Thoracic aorta (tissue), 2 donors: ENCODE results near the gene BLVRB. TPM values are rescaled to one million over a fixed set of nuclear protein-coding genes. Genes with fewer than 3 reads are reported as not detected.

Experiments
- ATAC-seq: fragments of 150-250 bp; one replicate; pipeline ENCODE4 v1.8.0; 2017; ENCODE audit warnings: low read depth; ENCODE audit not compliant: insufficient number of reproducible peaks, low FRiP score
- DNase-seq: peaks from one replicate; pipeline ENCODE4 v3.0.0-alpha.2; 2020; ENCODE audit warnings: low spot score
- H3K27ac ChIP-seq, 2 donors: fragments of 200-600 bp; sonication (generic); 1 replicate in 1 of 2; 2 replicates in 1 of 2; pipeline ENCODE4 v1.5.1; 2016; ENCODE audit warnings: mild to moderate bottlenecking in 2 of 2, moderate library complexity in 2 of 2
- H3K27me3 ChIP-seq: fragments of 200-600 bp; sonication (generic); replicated peaks from 2 replicates; pipeline ENCODE4 v1.6.0; 2016; ENCODE audit warnings: mild to moderate bottlenecking; ENCODE audit not compliant: insufficient read depth
- H3K36me3 ChIP-seq: fragments of 200-600 bp; sonication (generic); one replicate; pipeline ENCODE4 v1.5.1; 2016
- H3K4me1 ChIP-seq, 2 donors: fragments of 200-600 bp; sonication (generic); 1 replicate in 1 of 2; 2 replicates in 1 of 2; pipeline versions ENCODE4 v1.5.1 to v1.6.0; 2016; ENCODE audit warnings: low read depth in 2 of 2, mild to moderate bottlenecking in 1 of 2; ENCODE audit not compliant: control insufficient read depth in 1 of 2
- H3K4me3 ChIP-seq: fragments of 200-600 bp; sonication (generic); 2 replicates; pipeline ENCODE4 v1.5.1; 2016; ENCODE audit warnings: mild to moderate bottlenecking
- H3K9me3 ChIP-seq: fragments of 200-600 bp; sonication (generic); 2 replicates; pipeline ENCODE4 v1.5.1; 2016
- CTCF ChIP-seq: fragments of 200-600 bp; sonication (generic); IDR thresholded peaks from one replicate; pipeline ENCODE4 v1.5.1; 2019; ENCODE audit warnings: antibody characterized with exemption
- total RNA-seq, 2 donors: library from RNA; depleted of rRNA; stranded (reverse); fragments of >200 nt; gene quantifications; one replicate each; pipeline versions ENCODE4 v1.1.0 to v1.2.3, GENCODE V29; 2016

BLVRB gene
- total RNA-seq, 2 donors from 2014 or later: 97.4 to 229 TPM

- Histone ChIP-seq H3K4me1 (peaks cover 14 to 29% of the 10 kb centered on the region in 2 donors), H3K36me3 (peaks cover 11% of the 10 kb centered on the region), H3K4me3 (no peak overlapping the region), H3K9me3 (no peaks in the 10 kb centered on the region), H3K27me3 (no peaks in the 10 kb centered on the region), H3K27ac (no peak overlapping the region)
- ATAC-seq (no peak), DNase-seq (no peak)
- TF ChIP-seq CTCF: no peak
Measured at GRCh38 chr19:40419066-40419612, 46.4 kb downstream of the BLVRB start.

GRCh38 chr19:40418040-40418439, 47.5 kb downstream of the BLVRB start:
- Histone ChIP-seq H3K27me3 (no peaks in the 10 kb centered on the region), H3K27ac (no peak overlapping the region), H3K4me1 (peaks cover 8 to 18% of the 10 kb centered on the region in 2 donors), H3K9me3 (no peaks in the 10 kb centered on the region), H3K4me3 (no peak overlapping the region), H3K36me3 (peaks cover 7% of the 10 kb centered on the region)
- ATAC-seq (no peak), DNase-seq (no peak)
- TF ChIP-seq CTCF: no peak

- Histone ChIP-seq H3K4me1 (peaks cover 8 to 13% of the 10 kb centered on the region in 2 donors), H3K36me3 (peaks cover 3% of the 10 kb centered on the region), H3K27me3 (no peaks in the 10 kb centered on the region), H3K27ac (no peak overlapping the region), H3K4me3 (no peak overlapping the region), H3K9me3 (no peaks in the 10 kb centered on the region)
- no peak for DNase-seq
- ATAC-seq: no peak
- TF ChIP-seq CTCF: no peak
Measured at GRCh38 chr19:40417643-40417981, 47.9 kb downstream of the BLVRB start.

- no peak overlapping the region for H3K4me3 ChIP-seq
- ATAC-seq (no peak), DNase-seq (no peak)
- peaks cover 8% of the 10 kb centered on the region in 2 donors for H3K4me1 ChIP-seq
- no peaks in the 10 kb centered on the region for H3K27me3 ChIP-seq
- no peaks in the 10 kb centered on the region for H3K9me3 ChIP-seq
- H3K36me3 ChIP-seq: no peaks in the 10 kb centered on the region
- no peak overlapping the region for H3K27ac ChIP-seq
- TF ChIP-seq CTCF: no peak
Measured at GRCh38 chr19:40416918-40417642, 48.5 kb downstream of the BLVRB start.

GRCh38 chr19:40415768-40416167, 49.8 kb downstream of the BLVRB start:
- Histone ChIP-seq H3K36me3 (no peaks in the 10 kb centered on the region), H3K4me1 (peaks cover 4 to 9% of the 10 kb centered on the region in 2 donors), H3K4me3 (no peak overlapping the region), H3K27me3 (no peaks in the 10 kb centered on the region), H3K27ac (no peak overlapping the region), H3K9me3 (no peaks in the 10 kb centered on the region)
- DNase-seq (no peak), ATAC-seq (no peak)
- no peak for TF ChIP-seq CTCF
